ENCODE results near the gene MSI2.

The MSI2 gene

DNA sequence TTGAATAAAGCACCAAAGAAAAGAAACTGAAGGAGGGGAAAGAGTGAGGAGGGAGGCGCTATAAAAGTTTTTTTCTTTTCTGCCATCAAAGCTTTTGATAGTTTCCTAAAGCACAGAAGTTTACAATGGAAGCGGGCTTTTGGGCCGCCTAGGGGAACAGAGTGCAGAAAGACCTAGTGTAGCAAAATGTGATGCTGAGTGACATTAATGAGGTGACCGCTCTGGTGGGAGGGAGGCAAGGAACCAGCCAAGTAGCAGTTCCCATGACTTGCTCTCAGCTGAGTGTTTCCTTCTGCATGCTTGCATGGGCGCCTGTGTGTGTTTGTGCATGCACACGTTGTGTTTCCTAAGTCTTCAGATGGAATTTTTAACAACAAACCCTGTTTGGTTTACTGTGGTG lies 15.5 kb downstream of the MSI2 start:
- DNase-seq: no peak

- no peak for DNase-seq
Observed at GRCh38 chr17:57273490-57273889, 17.2 kb downstream of the MSI2 start.

- DNase-seq: no peak
Observed at GRCh38 chr17:57274162-57274561, 17.8 kb downstream of the MSI2 start.

DNA sequence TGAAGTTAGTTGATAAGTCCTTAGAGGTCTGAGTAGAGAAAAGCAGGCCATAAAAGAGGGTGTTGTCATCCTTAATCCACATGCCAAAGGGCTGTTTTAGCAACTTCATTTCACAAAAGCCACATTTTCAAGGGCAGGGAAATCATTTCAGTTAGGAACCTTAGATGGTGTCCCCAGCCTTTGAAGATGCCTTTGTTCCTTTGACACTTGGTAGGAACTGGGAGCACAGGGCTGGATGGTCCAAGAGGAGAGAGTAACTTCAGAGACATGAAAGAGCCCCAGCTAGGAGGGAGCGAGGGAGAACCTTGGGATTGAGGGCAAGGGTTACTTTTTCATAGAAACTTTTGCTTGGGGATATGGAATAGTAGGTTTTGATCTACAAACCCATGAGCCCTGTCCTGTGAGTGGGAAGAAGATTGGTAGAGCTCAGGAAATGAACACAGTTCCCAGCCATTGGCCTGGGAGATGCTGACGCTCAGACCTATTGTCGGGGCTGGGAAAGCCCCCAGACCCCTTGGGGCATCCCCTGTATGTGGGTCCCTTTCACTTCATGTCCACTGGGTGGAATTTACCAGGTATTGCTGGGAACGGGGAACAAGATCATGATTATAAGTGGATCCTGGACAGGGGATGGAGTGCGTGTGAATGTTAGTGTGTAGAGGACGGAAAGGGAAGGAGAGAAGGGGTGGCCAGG lies 18.9 kb downstream of the MSI2 start:
- no peak for DNase-seq

- no peak for DNase-seq
Observed at GRCh38 chr17:57276621-57277020, 20.3 kb downstream of the MSI2 start.

DNA sequence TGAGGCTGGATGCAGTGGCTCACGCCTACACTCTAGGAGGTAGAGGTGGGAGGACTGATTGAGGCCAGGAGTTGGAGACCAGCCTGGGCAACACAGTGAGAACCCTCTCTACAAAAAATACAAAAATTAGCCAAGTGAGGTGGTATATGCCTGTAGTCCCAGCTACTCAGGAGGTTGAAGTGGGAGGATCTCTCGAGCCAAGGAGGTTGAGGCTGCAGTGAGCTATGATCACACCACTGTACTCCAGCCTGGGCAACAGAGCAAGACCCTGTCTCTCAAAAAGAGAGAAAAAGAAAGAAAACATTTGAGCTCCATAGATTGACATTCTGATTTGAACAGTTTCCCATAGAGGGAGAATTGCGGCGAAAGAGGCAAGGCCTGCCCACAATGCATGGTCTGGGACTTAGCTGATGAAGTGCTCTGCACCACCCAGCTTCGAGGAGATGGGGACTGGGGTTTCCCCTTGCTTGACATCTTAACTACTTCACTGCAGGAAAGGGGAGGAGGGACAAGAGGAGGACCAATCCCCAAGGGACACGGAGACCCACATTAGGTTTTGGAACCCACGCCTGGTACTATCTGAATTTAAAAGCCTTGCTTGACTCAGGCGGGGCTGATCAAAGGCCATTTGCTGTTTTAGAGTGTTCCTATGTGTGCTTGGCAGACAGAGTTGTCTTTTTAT lies 21.7 kb downstream of the MSI2 start:
- DNase-seq: no peak

GRCh38 chr17:57278740-57279387 lies 22.5 kb downstream of the MSI2 start:
- no peak for DNase-seq

DNA sequence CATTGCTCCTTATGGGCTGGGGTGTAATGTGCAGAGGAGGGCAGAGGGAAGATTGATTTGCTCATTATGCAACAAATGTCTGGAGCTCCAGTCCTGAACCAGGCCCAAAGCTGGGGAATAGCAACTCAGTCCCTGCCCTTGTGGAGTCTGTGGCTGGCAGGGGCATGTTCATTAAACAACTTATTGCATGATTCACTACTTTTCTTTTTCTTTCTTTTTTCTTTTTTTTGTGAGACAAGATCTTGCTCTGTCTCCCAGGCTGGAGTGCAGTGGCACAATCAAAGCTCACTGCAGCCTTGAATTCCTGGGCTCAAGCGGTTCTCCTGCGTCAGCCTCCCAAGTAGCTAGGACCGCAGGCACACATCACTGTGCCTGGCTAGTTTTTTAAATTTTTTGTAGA lies 23.1 kb downstream of the MSI2 start:
- DNase-seq: no peak

GRCh38 chr17:57281887-57282286 lies 25.6 kb downstream of the MSI2 start:
- DNase-seq: no peak

DNA sequence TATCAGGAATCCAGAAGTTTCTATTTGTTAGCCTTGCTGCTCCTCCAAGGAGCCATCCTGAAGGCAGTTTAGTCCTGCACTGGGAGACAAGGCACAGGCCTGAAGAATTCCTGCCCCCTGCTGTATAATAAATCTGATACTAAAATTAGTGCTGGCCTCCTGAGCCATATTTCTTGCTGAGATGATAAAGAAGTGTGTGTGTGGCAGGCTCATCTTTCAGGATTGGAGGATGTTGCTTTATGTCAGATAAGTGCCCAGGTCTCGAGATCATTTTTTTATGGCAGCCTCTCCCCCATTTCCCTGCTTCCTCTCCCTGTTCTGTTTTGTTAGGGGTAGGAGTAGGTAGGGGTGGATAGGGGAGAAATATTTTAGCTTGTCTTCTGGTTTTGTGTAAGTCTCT lies 26.0 kb downstream of the MSI2 start:
- no peak for DNase-seq

DNA sequence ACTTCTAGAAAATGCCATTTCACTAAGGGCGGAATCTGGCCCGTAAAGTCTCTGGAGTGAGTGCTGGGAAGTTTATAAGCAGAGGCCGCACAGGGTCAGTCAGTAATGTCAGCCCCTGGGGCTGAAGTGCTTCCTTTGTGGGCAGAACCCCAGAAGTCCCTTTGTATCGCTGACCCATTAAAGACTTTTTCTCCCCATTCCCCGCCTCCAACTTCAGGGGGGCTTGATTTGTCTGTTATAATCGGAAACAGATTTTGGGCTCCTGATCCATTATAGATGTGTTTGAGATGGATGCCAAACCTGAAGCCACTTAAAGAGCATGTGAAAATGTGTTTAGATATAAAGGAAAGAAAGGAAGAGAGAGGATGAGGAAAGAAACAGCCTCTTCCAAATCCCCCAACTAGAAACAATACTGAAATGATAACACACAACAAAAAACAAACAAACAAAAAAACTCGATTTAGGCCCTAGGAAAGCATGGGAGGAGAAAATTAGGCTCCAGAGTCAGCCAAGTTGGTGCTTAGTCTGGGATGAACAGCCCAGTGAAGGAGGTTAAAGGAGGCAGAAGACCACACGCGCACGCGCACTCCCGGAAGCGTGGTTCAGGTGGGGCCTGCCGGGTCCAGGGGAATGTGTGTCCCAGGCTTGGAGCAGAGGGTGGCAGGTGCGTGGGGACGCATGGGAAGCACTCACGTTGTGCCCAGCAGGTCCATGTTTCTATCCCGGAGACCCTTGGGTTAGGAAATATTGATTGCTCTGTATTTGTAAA lies 27.1 kb downstream of the MSI2 start:
- no peak for DNase-seq

DNA sequence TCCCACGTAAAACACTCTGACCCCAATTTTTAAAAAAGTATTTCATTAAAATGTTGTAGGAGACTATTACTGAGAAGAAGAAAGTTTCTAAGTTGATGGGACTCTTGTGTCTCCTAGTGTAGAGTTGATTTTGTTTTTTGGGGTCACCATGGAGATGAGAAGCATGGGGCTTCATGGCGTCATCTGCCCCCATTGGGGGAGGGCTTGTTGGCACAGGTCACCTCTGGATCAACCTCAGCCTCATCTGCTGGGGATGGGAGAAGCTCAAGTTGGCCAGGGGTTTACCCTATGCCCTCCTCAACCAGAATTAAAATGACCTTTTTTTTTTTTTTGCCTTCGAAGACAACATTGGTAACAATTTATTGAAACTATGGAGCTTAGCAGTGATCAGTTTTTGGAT lies 28.3 kb downstream of the MSI2 start:
- DNase-seq: no peak

GRCh38 chr17:57284984-57285646 lies 28.8 kb downstream of the MSI2 start:
- no peak for DNase-seq

DNA sequence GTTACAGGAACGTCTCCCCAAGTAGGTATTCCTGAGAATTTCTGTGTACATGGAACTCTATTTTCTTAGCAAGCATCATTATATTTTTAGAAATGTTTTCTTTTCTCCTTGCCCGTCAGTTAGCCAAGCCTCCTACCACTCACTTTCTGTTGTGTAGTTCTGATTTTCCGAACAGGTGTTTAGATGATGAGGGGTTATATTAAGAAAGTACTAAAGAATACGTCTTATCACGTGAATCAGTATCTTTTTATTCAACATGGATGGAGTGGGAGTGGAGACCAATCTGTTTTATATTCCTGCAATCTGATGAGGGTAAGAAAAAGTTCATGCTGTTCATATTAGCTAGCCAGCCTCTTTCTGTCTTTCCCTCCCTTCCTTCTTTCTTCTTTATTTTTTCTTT lies 29.4 kb downstream of the MSI2 start:
- no peak for DNase-seq

- DNase-seq: no peak
Observed at GRCh38 chr17:57286399-57287105, 30.2 kb downstream of the MSI2 start.

DNA sequence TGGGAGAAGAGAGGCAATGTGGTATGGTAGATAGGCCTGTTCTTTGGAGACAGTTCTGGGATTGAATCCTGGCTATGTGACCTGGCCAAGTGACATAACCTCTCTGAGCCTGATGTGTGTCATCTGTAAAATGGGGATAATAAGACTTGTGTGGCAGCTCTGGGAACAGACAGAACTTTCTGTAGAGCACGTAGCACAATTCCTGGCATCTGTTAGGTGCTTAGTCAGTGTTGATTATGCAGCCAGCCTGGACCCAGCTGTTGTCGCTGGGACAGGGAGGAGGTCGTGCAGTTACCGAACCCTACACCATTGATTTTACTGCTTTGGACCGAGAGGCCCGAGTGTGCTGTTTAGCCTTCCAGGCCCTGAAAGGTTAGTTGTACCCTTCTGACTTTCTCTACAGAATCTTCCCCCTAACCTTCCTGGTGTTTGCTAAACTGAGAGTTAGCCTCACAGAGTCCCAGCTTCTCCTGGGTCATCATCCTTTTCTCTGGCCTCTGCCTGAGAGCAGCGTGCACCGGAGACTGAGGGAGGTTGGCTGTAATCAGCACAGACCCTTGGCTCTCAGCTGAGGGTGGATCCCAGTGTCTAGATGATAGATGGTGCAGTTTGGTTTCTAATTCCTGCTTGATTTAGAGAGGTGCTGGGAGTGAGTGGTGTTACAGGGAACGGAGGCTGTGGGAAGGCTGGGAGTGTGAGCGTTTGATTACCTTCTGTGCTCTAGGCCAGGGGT lies 31.9 kb downstream of the MSI2 start:
- no peak for DNase-seq

DNA sequence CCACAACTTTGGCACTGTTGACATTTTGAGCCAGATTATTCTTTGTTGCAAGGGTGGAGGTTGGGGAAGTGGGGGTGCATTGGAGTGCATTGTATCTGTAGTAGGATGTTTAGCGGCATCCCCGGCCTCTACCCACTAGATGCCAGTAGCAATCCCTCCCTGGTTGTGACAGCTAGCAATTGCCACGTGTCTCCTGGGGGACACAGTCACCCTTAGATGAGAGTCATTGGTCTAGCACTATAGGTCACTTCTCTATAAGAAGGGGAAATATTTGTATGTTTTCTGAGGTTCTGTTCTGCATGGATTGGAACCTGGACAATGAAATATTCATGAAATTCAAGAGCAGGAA lies 32.4 kb downstream of the MSI2 start:
- DNase-seq: no peak

DNA sequence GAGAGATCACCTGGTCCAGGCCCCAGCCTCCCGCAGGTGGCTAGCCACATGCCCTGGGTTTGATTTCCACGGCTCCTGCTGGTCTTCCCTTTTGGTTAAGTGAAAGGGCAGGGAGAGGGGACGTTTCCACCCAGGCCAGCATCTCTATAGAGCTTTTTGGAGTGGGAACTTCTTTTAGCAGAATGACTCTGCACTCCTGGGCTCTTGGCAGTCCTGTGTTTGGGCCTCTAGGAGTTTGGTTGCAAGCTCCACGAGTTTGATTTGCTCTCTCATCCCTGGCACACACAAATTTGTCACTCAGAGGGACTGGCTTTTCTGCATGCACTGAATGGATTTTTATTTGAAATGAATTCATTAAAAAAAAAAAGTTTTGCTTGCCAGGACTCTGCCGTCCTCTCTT lies 32.8 kb downstream of the MSI2 start:
- no peak for DNase-seq

DNA sequence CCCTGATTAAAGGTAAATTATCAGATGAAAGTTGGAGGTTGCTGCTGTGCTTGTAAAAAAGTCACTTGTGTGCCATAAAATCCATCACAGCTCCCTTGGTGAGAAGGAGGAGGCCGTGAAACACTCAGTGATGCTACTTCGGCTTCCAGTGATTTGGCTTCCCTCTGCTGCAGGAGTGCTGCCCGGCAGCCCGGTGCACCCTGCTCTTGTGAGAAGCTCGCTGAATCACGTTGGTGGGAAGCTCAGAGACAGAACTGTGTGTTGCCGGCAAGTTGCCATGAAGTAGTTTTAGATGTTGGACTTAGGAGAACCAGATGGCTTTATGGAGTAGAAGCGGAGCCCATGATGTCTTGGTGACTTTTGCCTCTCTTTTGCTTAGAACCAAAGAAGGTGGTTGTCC lies 33.3 kb downstream of the MSI2 start:
- DNase-seq: no peak

GRCh38 chr17:57290981-57291380 lies 34.7 kb downstream of the MSI2 start:
- DNase-seq: no peak

DNA sequence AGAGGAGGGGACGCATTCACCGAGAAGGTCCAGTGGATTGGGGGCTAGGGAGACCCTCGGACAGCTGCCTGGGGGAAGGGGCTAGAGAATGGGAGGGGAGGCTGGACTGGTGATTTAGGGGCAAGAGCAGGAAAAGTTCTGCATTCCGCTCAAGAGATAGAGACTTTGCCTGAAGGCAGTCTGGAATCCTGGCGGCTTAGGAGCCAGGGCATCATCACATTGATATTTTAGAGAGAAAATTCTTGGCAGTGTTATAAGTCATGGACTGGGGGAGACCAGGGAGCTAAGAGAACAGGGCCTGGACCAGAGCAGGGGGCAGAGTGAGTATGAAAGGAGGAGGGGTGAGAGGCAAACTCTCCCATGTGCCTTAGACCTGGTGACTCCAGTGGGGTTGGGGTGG lies 35.8 kb downstream of the MSI2 start:
- no peak for DNase-seq

DNA sequence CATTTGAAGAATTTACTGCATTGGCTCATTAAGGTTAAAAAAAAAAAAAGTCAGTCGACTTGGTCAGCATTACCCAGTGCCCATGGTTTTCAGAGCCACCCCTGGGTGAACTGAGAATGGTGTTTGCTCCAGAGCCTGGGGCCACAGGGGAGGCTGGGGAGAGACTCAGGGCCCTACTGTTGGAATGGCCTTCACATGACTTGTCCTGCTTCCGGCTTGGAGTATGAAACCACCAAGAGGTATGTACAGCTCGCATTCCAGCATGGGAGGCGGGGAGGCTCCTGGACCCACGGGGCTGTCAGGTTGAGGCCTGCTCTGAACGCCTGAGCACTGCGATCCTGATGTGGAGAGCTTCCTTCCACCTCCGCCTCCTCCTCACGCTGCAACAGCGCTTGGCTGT lies 36.8 kb downstream of the MSI2 start:
- peak; percentile 81 for DNase-seq

All from NCI-H510A (cell line).